HG03460 (cell line): Measurements from ENCODE around the gene BIRC7.

ENCODE experiments used
- ATAC-seq: cut with Tn5 transposase; IDR thresholded peaks from one replicate; pipeline ENCODE4 v1.9.1; 2021; ENCODE audit not compliant: unreplicated experiment

The BIRC7 gene

GRCh38 chr20:63224412-63225081, 11.2 kb upstream of the BIRC7 start:
- ATAC-seq = no peak

- no peak for ATAC-seq
These were observed 10.6 kb upstream of the BIRC7 start for GRCh38 chr20:63225082-63225454.

- ATAC-seq = no peak
These were observed 9.4 kb upstream of the BIRC7 start for GRCh38 chr20:63226042-63226943.

- ATAC-seq = no peak
These were observed 8.4 kb upstream of the BIRC7 start for GRCh38 chr20:63227260-63227659.

- no peak for ATAC-seq
These were observed 6.9 kb upstream of the BIRC7 start for GRCh38 chr20:63228806-63229205.

GRCh38 chr20:63230800-63231268, 4.9 kb upstream of the BIRC7 start:
- no peak for ATAC-seq

- ATAC-seq = no peak
These were observed 3.3 kb upstream of the BIRC7 start for GRCh38 chr20:63232235-63233060.

- no peak for ATAC-seq
These were observed 2.7 kb upstream of the BIRC7 start for GRCh38 chr20:63233061-63233344.

- no peak for ATAC-seq
These were observed 1.8 kb upstream of the BIRC7 start for GRCh38 chr20:63233924-63234323.

GRCh38 chr20:63234693-63235398, 859 bp upstream of the BIRC7 start:
- no peak for ATAC-seq

GRCh38 chr20:63236116-63236837, 572 bp downstream of the BIRC7 start:
- no peak for ATAC-seq

- ATAC-seq = no peak
These were observed 2.3 kb downstream of the BIRC7 start for GRCh38 chr20:63238031-63238430.

- ATAC-seq = no peak
These were observed 2.9 kb downstream of the BIRC7 start for GRCh38 chr20:63238514-63239125.

GRCh38 chr20:63239431-63239830, 3.7 kb downstream of the BIRC7 start:
- no peak for ATAC-seq

GRCh38 chr20:63240004-63240403, 4.3 kb downstream of the BIRC7 start:
- ATAC-seq = no peak

- ATAC-seq = no peak
These were observed 5.6 kb downstream of the BIRC7 start for GRCh38 chr20:63241272-63241671.

GRCh38 chr20:63242736-63243135, 7.0 kb downstream of the BIRC7 start:
- ATAC-seq = no peak

- ATAC-seq = no peak
These were observed 8.0 kb downstream of the BIRC7 start for GRCh38 chr20:63243604-63244247.

- ATAC-seq = no peak
These were observed 8.8 kb downstream of the BIRC7 start for GRCh38 chr20:63244468-63244867.
